Gastrocnemius medialis (tissue), 4 donors: ENCODE measurements around the gene ZBTB1.

Experiments used
- POLR2A ChIP-seq, 2 donors: fragments of 450-650 bp; IDR thresholded peaks; one replicate each; pipeline ENCODE4 v1.6.1; 2017; ENCODE audit warnings: antibody characterized with exemption in 2 of 2, mild to moderate bottlenecking in 2 of 2, moderate library complexity in 2 of 2
- TF ChIP-seq, protein P1 (sequence below), 5 experiments: fragments of 450-650 bp in 3 of 5; fragments of 200-600 bp in 2 of 5; sonication (generic) in 2 of 5; IDR thresholded peaks in 4 of 5; conservative IDR thresholded peaks in 1 of 5; 1 replicate in 4 of 5; 2 replicates in 1 of 5; pipeline ENCODE4 v1.5.1; 2016 to 2019; ENCODE audit warnings: antibody characterized with exemption in 5 of 5, mild to moderate bottlenecking in 3 of 5, moderate library complexity in 3 of 5

DNA sequence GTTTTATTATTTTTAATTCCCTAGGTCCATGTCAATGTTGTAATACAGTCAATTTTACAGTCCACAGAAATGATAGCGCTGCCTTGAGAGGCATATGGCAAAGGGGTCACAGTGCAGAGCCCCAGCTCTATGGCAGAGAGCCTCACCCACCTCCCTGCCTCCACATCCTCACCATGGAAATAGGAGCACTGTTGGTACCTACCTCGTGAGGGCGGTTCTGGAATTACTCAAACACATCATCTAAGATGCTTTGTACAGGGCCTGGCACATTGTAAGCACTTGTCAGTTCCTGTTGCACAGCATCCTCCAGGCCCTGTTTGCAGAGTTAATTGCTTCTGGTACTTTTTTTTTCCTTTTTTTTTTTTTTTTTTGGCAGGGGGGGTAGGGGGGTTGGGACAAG lies 43.3 kb upstream of the ZBTB1 start:
- TF ChIP-seq, protein P1, sequence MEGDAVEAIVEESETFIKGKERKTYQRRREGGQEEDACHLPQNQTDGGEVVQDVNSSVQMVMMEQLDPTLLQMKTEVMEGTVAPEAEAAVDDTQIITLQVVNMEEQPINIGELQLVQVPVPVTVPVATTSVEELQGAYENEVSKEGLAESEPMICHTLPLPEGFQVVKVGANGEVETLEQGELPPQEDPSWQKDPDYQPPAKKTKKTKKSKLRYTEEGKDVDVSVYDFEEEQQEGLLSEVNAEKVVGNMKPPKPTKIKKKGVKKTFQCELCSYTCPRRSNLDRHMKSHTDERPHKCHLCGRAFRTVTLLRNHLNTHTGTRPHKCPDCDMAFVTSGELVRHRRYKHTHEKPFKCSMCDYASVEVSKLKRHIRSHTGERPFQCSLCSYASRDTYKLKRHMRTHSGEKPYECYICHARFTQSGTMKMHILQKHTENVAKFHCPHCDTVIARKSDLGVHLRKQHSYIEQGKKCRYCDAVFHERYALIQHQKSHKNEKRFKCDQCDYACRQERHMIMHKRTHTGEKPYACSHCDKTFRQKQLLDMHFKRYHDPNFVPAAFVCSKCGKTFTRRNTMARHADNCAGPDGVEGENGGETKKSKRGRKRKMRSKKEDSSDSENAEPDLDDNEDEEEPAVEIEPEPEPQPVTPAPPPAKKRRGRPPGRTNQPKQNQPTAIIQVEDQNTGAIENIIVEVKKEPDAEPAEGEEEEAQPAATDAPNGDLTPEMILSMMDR (IDR thresholded peaks at IDR 0.05 in 4 of 5, conservative IDR thresholded peaks at IDR 0.05 in 1 of 5), result no peak
- TF ChIP-seq POLR2A (IDR thresholded peaks at IDR 0.05), result no peak
